ENCODE data around the gene MAN1C1. TPM values are rescaled to one million over a fixed set of nuclear protein-coding genes. Genes with fewer than 3 reads are reported as not detected.

MAN1C1 gene
- total RNA-seq, 1 experiment from 2014 or later: 16.8 TPM

GRCh38 chr1:25576459-25577133 is 40.0 kb upstream of the MAN1C1 start:
- no peaks in the 10 kb centered on the region; the same call in 1 of the 2 replicates for H3K27me3 Mint-ChIP-seq (ENCODE audit: low read depth)
- H3K9me3 Mint-ChIP-seq: no peaks in the 10 kb centered on the region
- ATAC-seq (no peak), DNase-seq (ENCODE audit: low spot score) (no peak)
- H3K36me3 Mint-ChIP-seq: no peaks in the 10 kb centered on the region
- H3K27ac Mint-ChIP-seq: no peak overlapping the region
- H3K4me1 Mint-ChIP-seq: peaks cover 41% of the 10 kb centered on the region
- ChIA-PET POLR2A (no interaction called here), CTCF (interaction anchor here (1.4 kb wide), 1 partner anchor 55 kb away, joined by 4 read pairs; no protein-coding TSS in a partner anchor)
- TF ChIP-seq EMX1 (CRISPR knock-in tag; IDR thresholded peaks at IDR 0.05): no peak
- no peak for TF ChIP-seq OVOL2 (CRISPR knock-in tag; IDR thresholded peaks at IDR 0.05; ENCODE audit: borderline replicate concordance)
- TF ChIP-seq HMGXB4 (CRISPR knock-in tag; IDR thresholded peaks at IDR 0.05): no peak
- no peak for TF ChIP-seq ATF1 (CRISPR knock-in tag; IDR thresholded peaks at IDR 0.05)
- TF ChIP-seq GABPB1 (CRISPR knock-in tag; IDR thresholded peaks at IDR 0.05): no peak
- TF ChIP-seq ERG (CRISPR knock-in tag; IDR thresholded peaks at IDR 0.05): no peak
- no peak for TF ChIP-seq GRHL2 (CRISPR knock-in tag; IDR thresholded peaks at IDR 0.05; ENCODE audit: insufficient replicate concordance, severe bottlenecking)
- no peak for TF ChIP-seq ZNF138 (CRISPR knock-in tag; conservative IDR thresholded peaks at IDR 0.05)
- TF ChIP-seq, protein P1, sequence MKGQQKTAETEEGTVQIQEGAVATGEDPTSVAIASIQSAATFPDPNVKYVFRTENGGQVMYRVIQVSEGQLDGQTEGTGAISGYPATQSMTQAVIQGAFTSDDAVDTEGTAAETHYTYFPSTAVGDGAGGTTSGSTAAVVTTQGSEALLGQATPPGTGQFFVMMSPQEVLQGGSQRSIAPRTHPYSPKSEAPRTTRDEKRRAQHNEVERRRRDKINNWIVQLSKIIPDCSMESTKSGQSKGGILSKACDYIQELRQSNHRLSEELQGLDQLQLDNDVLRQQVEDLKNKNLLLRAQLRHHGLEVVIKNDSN (CRISPR knock-in tag; IDR thresholded peaks at IDR 0.05): no peak
- no peak for TF ChIP-seq IRF2 (CRISPR knock-in tag; IDR thresholded peaks at IDR 0.05; ENCODE audit: borderline replicate concordance, low read depth)
- TF ChIP-seq, protein P2, sequence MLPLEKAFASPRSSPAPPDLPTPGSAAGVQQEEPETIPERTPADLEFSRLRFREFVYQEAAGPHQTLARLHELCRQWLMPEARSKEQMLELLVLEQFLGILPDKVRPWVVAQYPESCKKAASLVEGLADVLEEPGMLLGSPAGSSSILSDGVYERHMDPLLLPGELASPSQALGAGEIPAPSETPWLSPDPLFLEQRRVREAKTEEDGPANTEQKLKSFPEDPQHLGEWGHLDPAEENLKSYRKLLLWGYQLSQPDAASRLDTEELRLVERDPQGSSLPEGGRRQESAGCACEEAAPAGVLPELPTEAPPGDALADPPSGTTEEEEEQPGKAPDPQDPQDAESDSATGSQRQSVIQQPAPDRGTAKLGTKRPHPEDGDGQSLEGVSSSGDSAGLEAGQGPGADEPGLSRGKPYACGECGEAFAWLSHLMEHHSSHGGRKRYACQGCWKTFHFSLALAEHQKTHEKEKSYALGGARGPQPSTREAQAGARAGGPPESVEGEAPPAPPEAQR (CRISPR knock-in tag; IDR thresholded peaks at IDR 0.05): no peak
- no peak for TF ChIP-seq FOXK1 (CRISPR knock-in tag; IDR thresholded peaks at IDR 0.05)
- TF ChIP-seq PRRX2 (CRISPR knock-in tag; IDR thresholded peaks at IDR 0.05): no peak
- no peak for TF ChIP-seq NR1H2 (CRISPR knock-in tag; IDR thresholded peaks at IDR 0.05)
- no peak for TF ChIP-seq FOXP4 (CRISPR knock-in tag; IDR thresholded peaks at IDR 0.05)
- no peak for TF ChIP-seq CBFB (CRISPR knock-in tag; IDR thresholded peaks at IDR 0.05; ENCODE audit: low read depth)
- no peak for TF ChIP-seq ZNF671 (CRISPR knock-in tag; IDR thresholded peaks at IDR 0.05)
- no peak for TF ChIP-seq ZNF423 (CRISPR knock-in tag; IDR thresholded peaks at IDR 0.05)
- no peak overlapping the region for H3K4me3 Mint-ChIP-seq

Measured in WTC11 (cell line).